ENCODE data around the gene PRKD1. TPM values are rescaled to one million over a fixed set of nuclear protein-coding genes. Genes with fewer than 3 reads are reported as not detected.

The PRKD1 gene
- total RNA-seq, 1 donor, result 28.6 TPM

DNA sequence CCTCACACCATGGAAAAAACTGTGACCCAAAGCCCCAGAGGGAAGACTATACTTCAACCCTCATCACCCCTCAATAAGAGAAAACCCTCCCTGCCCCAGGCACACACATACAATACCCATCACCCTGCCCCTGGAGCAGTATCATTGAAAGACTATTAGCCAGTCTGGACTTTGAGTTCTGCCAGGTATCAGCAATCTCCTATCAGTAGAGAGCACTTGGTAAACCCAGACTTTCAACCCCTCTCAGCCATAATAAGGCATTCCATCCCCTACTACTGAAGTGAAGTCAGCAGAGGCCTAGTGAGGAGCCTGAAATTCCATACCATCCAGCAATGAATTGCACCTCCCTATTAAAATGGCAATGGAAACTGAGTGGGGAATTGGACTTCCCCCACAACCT is 16.4 kb upstream of the PRKD1 start:
- Histone ChIP-seq H3K27ac (ENCODE audit: low read depth, low read length) (no peak overlapping the region), H3K9me3 (ENCODE audit: low read depth, low read length) (no peaks in the 10 kb centered on the region), H3K27me3 (ENCODE audit: insufficient read depth, low read length) (no peaks in the 10 kb centered on the region), H3K79me2 (ENCODE audit: insufficient read depth, low read length) (no peaks in the 10 kb centered on the region), H2AFZ (ENCODE audit: low read length) (no peak overlapping the region), H3K4me3 (ENCODE audit: insufficient read depth, low read length) (no peak overlapping the region), H3K4me2 (ENCODE audit: insufficient read depth, low read length) (no peak overlapping the region), H4K20me1 (ENCODE audit: insufficient read depth, low read length) (no peaks in the 10 kb centered on the region), H3K4me1 (ENCODE audit: insufficient read depth, low read length) (no peaks in the 10 kb centered on the region), H3K36me3 (ENCODE audit: insufficient read depth, low read length) (no peaks in the 10 kb centered on the region)
- DNase-seq (ENCODE audit: insufficient read length, low spot score, missing footprints), result no peak
- TF ChIP-seq, protein P1, sequence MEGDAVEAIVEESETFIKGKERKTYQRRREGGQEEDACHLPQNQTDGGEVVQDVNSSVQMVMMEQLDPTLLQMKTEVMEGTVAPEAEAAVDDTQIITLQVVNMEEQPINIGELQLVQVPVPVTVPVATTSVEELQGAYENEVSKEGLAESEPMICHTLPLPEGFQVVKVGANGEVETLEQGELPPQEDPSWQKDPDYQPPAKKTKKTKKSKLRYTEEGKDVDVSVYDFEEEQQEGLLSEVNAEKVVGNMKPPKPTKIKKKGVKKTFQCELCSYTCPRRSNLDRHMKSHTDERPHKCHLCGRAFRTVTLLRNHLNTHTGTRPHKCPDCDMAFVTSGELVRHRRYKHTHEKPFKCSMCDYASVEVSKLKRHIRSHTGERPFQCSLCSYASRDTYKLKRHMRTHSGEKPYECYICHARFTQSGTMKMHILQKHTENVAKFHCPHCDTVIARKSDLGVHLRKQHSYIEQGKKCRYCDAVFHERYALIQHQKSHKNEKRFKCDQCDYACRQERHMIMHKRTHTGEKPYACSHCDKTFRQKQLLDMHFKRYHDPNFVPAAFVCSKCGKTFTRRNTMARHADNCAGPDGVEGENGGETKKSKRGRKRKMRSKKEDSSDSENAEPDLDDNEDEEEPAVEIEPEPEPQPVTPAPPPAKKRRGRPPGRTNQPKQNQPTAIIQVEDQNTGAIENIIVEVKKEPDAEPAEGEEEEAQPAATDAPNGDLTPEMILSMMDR (IDR thresholded peaks at IDR 0.05; ENCODE audit: extremely low read depth, low read depth, low read length), result no peak

DNA sequence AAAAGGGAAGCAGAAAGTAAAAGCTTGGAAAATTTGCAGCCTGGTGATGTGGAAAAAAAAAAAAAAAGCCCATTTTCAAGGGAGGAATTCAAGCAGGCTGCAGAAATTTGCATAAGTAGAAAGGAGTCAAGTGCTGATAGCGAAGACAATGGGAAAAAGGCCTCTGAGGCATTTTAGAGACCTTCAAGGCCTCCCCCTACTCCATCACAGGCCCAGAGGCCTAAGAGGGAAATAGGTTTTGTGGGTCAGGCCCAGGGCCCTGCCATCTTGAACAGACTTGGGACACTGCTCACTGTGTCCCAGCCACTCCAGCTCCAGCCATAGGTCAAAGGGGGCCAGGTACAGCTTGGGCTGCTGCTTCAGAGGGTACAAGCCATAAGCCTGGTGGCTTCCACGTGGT is 13.8 kb upstream of the PRKD1 start:
- Histone ChIP-seq H3K4me2 (ENCODE audit: insufficient read depth, low read length) (no peak overlapping the region), H3K27ac (ENCODE audit: low read depth, low read length) (no peak overlapping the region), H3K4me3 (ENCODE audit: insufficient read depth, low read length) (no peak overlapping the region), H3K27me3 (ENCODE audit: insufficient read depth, low read length) (no peaks in the 10 kb centered on the region), H3K9me3 (ENCODE audit: low read depth, low read length) (no peaks in the 10 kb centered on the region), H4K20me1 (ENCODE audit: insufficient read depth, low read length) (no peaks in the 10 kb centered on the region), H2AFZ (ENCODE audit: low read length) (no peak overlapping the region), H3K79me2 (ENCODE audit: insufficient read depth, low read length) (no peaks in the 10 kb centered on the region), H3K4me1 (ENCODE audit: insufficient read depth, low read length) (no peaks in the 10 kb centered on the region), H3K36me3 (ENCODE audit: insufficient read depth, low read length) (no peaks in the 10 kb centered on the region)
- TF ChIP-seq, protein P1 (IDR thresholded peaks at IDR 0.05; ENCODE audit: extremely low read depth, low read depth, low read length), result no peak
- no peak for DNase-seq (ENCODE audit: insufficient read length, low spot score, missing footprints)

DNA sequence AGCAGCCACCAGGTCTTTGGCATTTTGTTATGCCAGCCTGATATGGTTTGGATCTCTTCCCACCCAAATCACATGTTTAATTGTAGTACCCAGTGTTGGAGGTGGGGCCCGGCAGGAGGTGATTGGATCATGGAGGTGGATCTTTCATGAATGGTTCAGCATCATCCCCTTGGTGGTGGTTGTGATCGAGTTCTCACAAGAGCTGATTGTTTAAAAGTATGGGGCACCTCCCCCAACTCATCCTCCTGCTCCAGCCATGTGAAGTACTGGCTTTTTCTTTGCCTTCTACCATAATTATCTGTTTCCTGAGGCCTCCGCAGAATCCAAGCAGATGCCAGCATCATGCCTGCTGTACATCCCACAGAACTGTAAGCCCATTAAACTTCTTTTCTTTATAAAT is 12.8 kb upstream of the PRKD1 start:
- Histone ChIP-seq H3K36me3 (ENCODE audit: insufficient read depth, low read length) (no peaks in the 10 kb centered on the region), H3K4me2 (ENCODE audit: insufficient read depth, low read length) (no peak overlapping the region), H3K4me3 (ENCODE audit: insufficient read depth, low read length) (no peak overlapping the region), H3K9me3 (ENCODE audit: low read depth, low read length) (no peaks in the 10 kb centered on the region), H3K4me1 (ENCODE audit: insufficient read depth, low read length) (no peaks in the 10 kb centered on the region), H3K79me2 (ENCODE audit: insufficient read depth, low read length) (no peaks in the 10 kb centered on the region), H2AFZ (ENCODE audit: low read length) (no peak overlapping the region), H3K27ac (ENCODE audit: low read depth, low read length) (no peak overlapping the region), H4K20me1 (ENCODE audit: insufficient read depth, low read length) (no peaks in the 10 kb centered on the region), H3K27me3 (ENCODE audit: insufficient read depth, low read length) (no peaks in the 10 kb centered on the region)
- no peak for DNase-seq (ENCODE audit: insufficient read length, low spot score, missing footprints)
- TF ChIP-seq, protein P1 (IDR thresholded peaks at IDR 0.05; ENCODE audit: extremely low read depth, low read depth, low read length), result no peak

DNA sequence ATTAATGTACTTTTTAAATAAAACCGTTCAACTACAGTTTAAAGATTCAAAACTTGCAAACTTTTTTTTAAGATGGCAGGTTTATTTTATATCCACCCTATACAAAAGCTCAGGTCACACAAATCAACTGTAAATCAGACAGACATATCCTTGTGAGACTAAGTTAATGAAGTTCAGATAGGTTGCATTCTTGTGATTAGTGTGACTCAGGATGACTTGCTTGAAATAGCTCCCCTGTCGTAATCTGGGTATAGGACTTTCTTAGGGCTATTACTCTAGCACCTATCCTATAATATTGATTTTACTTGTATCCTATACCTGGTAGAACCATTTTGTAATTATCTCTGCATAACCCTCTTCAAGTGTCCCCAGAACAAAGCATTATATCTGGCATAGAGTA is 9.5 kb upstream of the PRKD1 start:
- H3K27ac ChIP-seq (ENCODE audit: low read depth, low read length), result no peak overlapping the region
- no peaks in the 10 kb centered on the region for H4K20me1 ChIP-seq (ENCODE audit: insufficient read depth, low read length)
- no peak overlapping the region for H3K4me2 ChIP-seq (ENCODE audit: insufficient read depth, low read length)
- H3K36me3 ChIP-seq (ENCODE audit: insufficient read depth, low read length), result no peaks in the 10 kb centered on the region
- no peaks in the 10 kb centered on the region for H3K9me3 ChIP-seq (ENCODE audit: low read depth, low read length)
- H3K4me1 ChIP-seq (ENCODE audit: insufficient read depth, low read length), result no peaks in the 10 kb centered on the region
- no peaks in the 10 kb centered on the region for H3K27me3 ChIP-seq (ENCODE audit: insufficient read depth, low read length)
- H3K79me2 ChIP-seq (ENCODE audit: insufficient read depth, low read length), result no peaks in the 10 kb centered on the region
- H2AFZ ChIP-seq (ENCODE audit: low read length), result no peak overlapping the region
- H3K4me3 ChIP-seq (ENCODE audit: insufficient read depth, low read length), result no peak overlapping the region
- DNase-seq (ENCODE audit: insufficient read length, low spot score, missing footprints), result no peak
- TF ChIP-seq, protein P1 (IDR thresholded peaks at IDR 0.05; ENCODE audit: extremely low read depth, low read depth, low read length), result no peak
